PFSK-1 (cell line): Measurements from ENCODE around the gene DNAH2.

Experiments
- FOXP2 ChIP-seq: optimal IDR thresholded peaks from 2 replicates; pipeline ENCODE3; 2011; ENCODE audit warnings: borderline replicate concordance, control low read depth, inconsistent platforms; ENCODE audit not compliant: insufficient read depth; ENCODE audit errors: extremely low read length, extremely low read depth
- POLR2AphosphoS5 ChIP-seq: IDR thresholded peaks from 2 replicates; pipeline ENCODE4 v1.6.1; 2012; ENCODE audit warnings: low read depth, mild to moderate bottlenecking, control low read depth, low read length, moderate library complexity
- SIN3A ChIP-seq: IDR thresholded peaks from 2 replicates; pipeline ENCODE4 v1.6.1; 2012; ENCODE audit warnings: mild to moderate bottlenecking, low read length, moderate library complexity, borderline replicate concordance; ENCODE audit not compliant: insufficient read depth
- TAF1 ChIP-seq: IDR thresholded peaks from 2 replicates; pipeline ENCODE4 v1.6.1; 2012; ENCODE audit warnings: low read length, control low read depth, borderline replicate concordance; ENCODE audit not compliant: insufficient read depth
- TF ChIP-seq, protein P1 (sequence below), 2 experiments: IDR thresholded peaks; 2 replicates each; pipeline versions ENCODE4 v1.6.1 to v1.8.0; 2011 to 2012; ENCODE audit warnings: low read depth in 2 of 2, low read length in 2 of 2, control low read depth in 1 of 2, inconsistent platforms in 1 of 2, mild to moderate bottlenecking in 1 of 2, moderate library complexity in 1 of 2; ENCODE audit not compliant: insufficient read depth in 1 of 2

The DNAH2 gene

DNA sequence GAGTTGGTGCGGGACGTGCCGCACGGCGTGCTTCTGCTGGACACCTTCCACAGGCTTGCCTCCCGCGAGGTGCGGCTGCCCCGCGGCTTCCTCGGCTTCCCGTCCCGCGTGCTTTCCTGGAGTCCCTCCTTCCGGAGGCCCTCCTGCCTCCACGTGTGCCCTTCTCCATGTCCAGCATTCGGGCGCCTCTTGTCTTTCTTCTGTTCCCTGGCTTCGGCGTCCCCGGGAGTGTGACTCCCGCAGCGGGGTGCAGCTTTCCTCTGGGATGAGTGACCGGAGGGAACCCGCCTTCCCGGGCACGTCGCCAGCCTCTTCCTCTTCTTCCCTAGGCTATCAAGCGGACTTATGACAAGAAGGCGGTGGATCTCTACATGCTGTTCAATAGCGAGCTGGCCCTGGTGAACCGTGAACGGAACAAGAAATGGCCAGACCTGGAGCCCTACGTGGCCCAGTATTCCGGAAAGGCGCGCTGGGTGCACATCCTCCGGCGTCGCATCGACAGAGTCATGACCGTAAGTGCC, 23.0 kb downstream of the DNAH2 start:
- no peak for TF ChIP-seq POLR2AphosphoS5
- TF ChIP-seq SIN3A, result no peak
- TF ChIP-seq, protein P1, sequence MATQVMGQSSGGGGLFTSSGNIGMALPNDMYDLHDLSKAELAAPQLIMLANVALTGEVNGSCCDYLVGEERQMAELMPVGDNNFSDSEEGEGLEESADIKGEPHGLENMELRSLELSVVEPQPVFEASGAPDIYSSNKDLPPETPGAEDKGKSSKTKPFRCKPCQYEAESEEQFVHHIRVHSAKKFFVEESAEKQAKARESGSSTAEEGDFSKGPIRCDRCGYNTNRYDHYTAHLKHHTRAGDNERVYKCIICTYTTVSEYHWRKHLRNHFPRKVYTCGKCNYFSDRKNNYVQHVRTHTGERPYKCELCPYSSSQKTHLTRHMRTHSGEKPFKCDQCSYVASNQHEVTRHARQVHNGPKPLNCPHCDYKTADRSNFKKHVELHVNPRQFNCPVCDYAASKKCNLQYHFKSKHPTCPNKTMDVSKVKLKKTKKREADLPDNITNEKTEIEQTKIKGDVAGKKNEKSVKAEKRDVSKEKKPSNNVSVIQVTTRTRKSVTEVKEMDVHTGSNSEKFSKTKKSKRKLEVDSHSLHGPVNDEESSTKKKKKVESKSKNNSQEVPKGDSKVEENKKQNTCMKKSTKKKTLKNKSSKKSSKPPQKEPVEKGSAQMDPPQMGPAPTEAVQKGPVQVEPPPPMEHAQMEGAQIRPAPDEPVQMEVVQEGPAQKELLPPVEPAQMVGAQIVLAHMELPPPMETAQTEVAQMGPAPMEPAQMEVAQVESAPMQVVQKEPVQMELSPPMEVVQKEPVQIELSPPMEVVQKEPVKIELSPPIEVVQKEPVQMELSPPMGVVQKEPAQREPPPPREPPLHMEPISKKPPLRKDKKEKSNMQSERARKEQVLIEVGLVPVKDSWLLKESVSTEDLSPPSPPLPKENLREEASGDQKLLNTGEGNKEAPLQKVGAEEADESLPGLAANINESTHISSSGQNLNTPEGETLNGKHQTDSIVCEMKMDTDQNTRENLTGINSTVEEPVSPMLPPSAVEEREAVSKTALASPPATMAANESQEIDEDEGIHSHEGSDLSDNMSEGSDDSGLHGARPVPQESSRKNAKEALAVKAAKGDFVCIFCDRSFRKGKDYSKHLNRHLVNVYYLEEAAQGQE (IDR thresholded peaks at IDR 0.05; ENCODE audit: insufficient read depth in 1 of 2, low read depth in 2 of 2, low read length in 2 of 2), result no peak
- TF ChIP-seq TAF1, result no peak
- TF ChIP-seq FOXP2, result no peak

DNA sequence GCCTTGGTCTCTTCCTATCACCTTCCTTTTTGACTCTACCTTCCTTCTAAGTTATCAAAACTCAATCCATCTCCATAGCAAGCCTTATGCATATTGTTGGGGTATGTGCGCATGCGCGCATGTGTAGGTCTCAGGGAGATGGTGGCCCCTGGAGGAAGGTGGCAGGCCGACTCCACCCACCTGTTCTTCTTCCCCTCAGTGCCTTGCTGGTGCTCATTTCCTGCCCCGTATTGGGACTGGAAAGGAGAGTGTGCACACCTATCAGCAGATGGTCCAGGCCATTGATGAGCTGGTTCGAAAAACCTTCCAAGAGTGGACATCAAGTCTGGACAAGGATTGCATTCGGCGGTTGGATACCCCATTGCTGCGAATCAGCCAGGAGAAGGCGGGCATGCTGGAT, 25.2 kb downstream of the DNAH2 start:
- TF ChIP-seq SIN3A (no peak), POLR2AphosphoS5 (no peak), FOXP2 (no peak), TAF1 (no peak)
- TF ChIP-seq, protein P1 (IDR thresholded peaks at IDR 0.05; ENCODE audit: insufficient read depth in 1 of 2, low read depth in 2 of 2, low read length in 2 of 2), result no peak

DNA sequence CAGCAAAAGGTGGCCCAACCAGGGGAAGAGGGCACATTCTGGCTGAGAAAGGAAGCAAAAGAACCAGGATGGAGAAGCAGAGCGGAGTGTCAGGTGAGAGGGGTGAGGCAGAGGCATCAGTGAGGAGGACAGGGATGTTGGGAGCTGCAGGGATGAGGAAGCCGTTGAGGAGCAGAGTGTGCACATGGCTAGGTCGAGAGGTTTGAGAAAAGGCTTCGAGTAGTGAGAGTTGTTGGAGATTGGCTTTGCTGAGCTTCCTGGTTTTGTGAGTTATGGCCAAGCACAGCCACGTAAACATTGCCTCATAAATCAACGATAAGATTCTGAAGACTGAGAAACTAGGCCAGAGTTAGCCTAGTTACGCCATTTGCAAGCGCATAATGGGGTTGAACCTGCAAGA, 26.9 kb downstream of the DNAH2 start:
- no peak for TF ChIP-seq TAF1
- TF ChIP-seq SIN3A, result no peak
- no peak for TF ChIP-seq POLR2AphosphoS5
- no peak for TF ChIP-seq FOXP2
- TF ChIP-seq, protein P1 (IDR thresholded peaks at IDR 0.05; ENCODE audit: insufficient read depth in 1 of 2, low read depth in 2 of 2, low read length in 2 of 2), result no peak

DNA sequence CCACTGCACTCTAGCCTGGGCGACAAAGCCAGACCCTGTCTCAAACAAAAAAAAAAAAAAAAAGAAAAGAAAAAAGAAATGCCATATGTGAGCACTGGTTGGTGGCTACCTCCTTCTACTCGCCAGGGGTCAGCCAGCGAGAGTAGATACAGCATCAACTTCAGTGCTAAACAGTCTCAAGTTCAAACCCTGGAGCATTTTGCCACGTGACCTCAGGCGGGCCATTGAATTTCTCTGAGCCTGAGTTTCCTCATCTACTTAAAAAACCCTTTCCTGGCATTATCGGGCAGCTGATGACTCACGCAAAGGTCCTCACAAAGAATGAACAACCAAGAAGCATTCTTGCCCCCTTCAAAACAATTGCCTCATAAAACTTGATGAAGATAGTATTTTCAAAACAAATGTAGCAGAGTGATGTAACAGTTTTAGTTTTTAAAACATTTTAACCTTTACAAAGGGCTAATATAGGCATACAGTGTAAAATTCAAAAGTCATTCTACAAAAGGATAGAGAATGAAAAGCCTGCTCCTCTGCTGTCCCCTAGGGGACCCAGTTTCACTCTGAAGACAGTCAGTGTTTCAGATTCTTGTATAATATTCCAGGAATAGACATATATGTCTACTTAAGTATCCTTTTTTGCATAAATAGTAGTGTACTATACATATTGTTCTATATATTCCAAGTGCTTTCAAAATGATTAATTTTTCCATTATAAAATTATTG, 28.4 kb downstream of the DNAH2 start:
- TF ChIP-seq SIN3A, result no peak
- no peak for TF ChIP-seq POLR2AphosphoS5
- TF ChIP-seq FOXP2, result no peak
- TF ChIP-seq, protein P1 (IDR thresholded peaks at IDR 0.05; ENCODE audit: insufficient read depth in 1 of 2, low read depth in 2 of 2, low read length in 2 of 2), result no peak
- TF ChIP-seq TAF1, result no peak
